Liver (tissue), 9 donors: Measurements from ENCODE around the gene LMOD2. TPM values are rescaled to one million over a fixed set of nuclear protein-coding genes. Genes with fewer than 3 reads are reported as not detected.
A peak's percentile ranks its signal among the peaks of the same experiment; 100 is the strongest.

Source experiments
- DNase-seq: peaks from one replicate; pipeline ENCODE4 v3.0.0-alpha.2; 2017; ENCODE audit warnings: low spot score
- H3K27ac ChIP-seq, 2 donors: one replicate each; pipeline ENCODE4 v1.7.0; 2013; ENCODE audit warnings: inconsistent platforms in 2 of 2, low read length in 2 of 2, control low read depth in 1 of 2, low read depth in 1 of 2, mild to moderate bottlenecking in 1 of 2
- H3K27me3 ChIP-seq, 4 donors: one replicate each; pipeline versions ENCODE4 v1.6.1 to v1.7.0; 2013; ENCODE audit warnings: low read length in 3 of 4, inconsistent platforms in 1 of 4, mild to moderate bottlenecking in 1 of 4, moderate library complexity in 1 of 4; ENCODE audit not compliant: control insufficient read depth in 4 of 4, insufficient read depth in 4 of 4
- H3K36me3 ChIP-seq, 4 donors: one replicate each; pipeline versions ENCODE4 v1.6.1 to v1.7.0; 2013; ENCODE audit warnings: low read length in 3 of 4, mild to moderate bottlenecking in 3 of 4, low read depth in 1 of 4, moderate library complexity in 1 of 4; ENCODE audit not compliant: control insufficient read depth in 4 of 4, insufficient read depth in 3 of 4
- H3K4me1 ChIP-seq, 4 donors: one replicate each; pipeline versions ENCODE4 v1.6.1 to v1.7.0; 2013; ENCODE audit warnings: low read length in 3 of 4, mild to moderate bottlenecking in 3 of 4, moderate library complexity in 1 of 4; ENCODE audit not compliant: control insufficient read depth in 4 of 4, insufficient read depth in 4 of 4
- H3K4me3 ChIP-seq, 3 donors: one replicate each; pipeline versions ENCODE4 v1.6.1 to v1.7.0; 2013; ENCODE audit warnings: low read length in 3 of 3, control low read depth in 1 of 3, low read depth in 1 of 3, mild to moderate bottlenecking in 1 of 3
- H3K9ac ChIP-seq, 2 donors: one replicate each; pipeline ENCODE4 v1.7.0; 2013; ENCODE audit warnings: low read length in 2 of 2, mild to moderate bottlenecking in 2 of 2, moderate library complexity in 2 of 2, control low read depth in 1 of 2, low read depth in 1 of 2
- H3K9me3 ChIP-seq, 4 donors: one replicate each; pipeline versions ENCODE4 v1.6.1 to v1.7.0; 2013; ENCODE audit warnings: low read length in 3 of 4; ENCODE audit not compliant: control insufficient read depth in 4 of 4
- EGR1 ChIP-seq, 2 donors: IDR thresholded peaks; 2 replicates each; pipeline ENCODE4 v1.6.1; 2016 to 2018; ENCODE audit warnings: antibody characterized with exemption in 2 of 2, low read depth in 2 of 2
- FOXA1 ChIP-seq: IDR thresholded peaks from 2 replicates; pipeline ENCODE4 v1.6.1; 2016; ENCODE audit warnings: antibody characterized with exemption
- FOXA2 ChIP-seq: IDR thresholded peaks from 2 replicates; pipeline ENCODE4 v1.6.1; 2016; ENCODE audit warnings: antibody characterized with exemption
- GABPA ChIP-seq, 2 donors: IDR thresholded peaks in 1 of 2; conservative IDR thresholded peaks in 1 of 2; 2 replicates each; pipeline ENCODE4 v1.6.1; 2016; ENCODE audit warnings: antibody characterized with exemption in 2 of 2, mild to moderate bottlenecking in 1 of 2, moderate library complexity in 1 of 2
- HNF4A ChIP-seq, 2 donors: conservative IDR thresholded peaks; 2 replicates each; pipeline ENCODE4 v1.6.1; 2016; ENCODE audit warnings: antibody characterized with exemption in 2 of 2, mild to moderate bottlenecking in 2 of 2
- HNF4G ChIP-seq: IDR thresholded peaks from 2 replicates; pipeline ENCODE4 v1.6.1; 2016; ENCODE audit warnings: antibody characterized with exemption
- MAX ChIP-seq: IDR thresholded peaks from 2 replicates; pipeline ENCODE4 v1.6.1; 2016; ENCODE audit warnings: antibody characterized with exemption
- RAD21 ChIP-seq, 2 donors: IDR thresholded peaks; 2 replicates each; pipeline ENCODE4 v1.6.1; 2016; ENCODE audit warnings: antibody characterized with exemption in 2 of 2, mild to moderate bottlenecking in 2 of 2
- REST ChIP-seq: IDR thresholded peaks from 2 replicates; pipeline ENCODE4 v1.6.1; 2016; ENCODE audit warnings: antibody characterized with exemption, mild to moderate bottlenecking
- RXRA ChIP-seq, 2 donors: IDR thresholded peaks; 2 replicates each; pipeline ENCODE4 v1.6.1; 2017 to 2018; ENCODE audit warnings: antibody characterized with exemption in 2 of 2, mild to moderate bottlenecking in 1 of 2
- TAF1 ChIP-seq: conservative IDR thresholded peaks from 2 replicates; pipeline ENCODE4 v1.6.1; 2016; ENCODE audit warnings: antibody characterized with exemption, mild to moderate bottlenecking
- ZBTB33 ChIP-seq: IDR thresholded peaks from 2 replicates; pipeline ENCODE4 v1.6.1; 2016; ENCODE audit warnings: antibody characterized with exemption
- whole genome bisulfite sequencing: extraction: QIAGEN DNeasy Blood & Tissue Kit; methylation state at CpG from one replicate; pipeline ENCODE4 v1.1.7; 2013; 5-methylcytosine and 5-hydroxymethylcytosine counted together
- polyA plus RNA-seq, 2 donors: library from polyadenylated mRNA; stranded (reverse) in 1 of 2; unstranded in 1 of 2; fragments of 200-250 nt in 1 of 2; fragments of >200 nt in 1 of 2; fragmentation: Nextera tagmentation in 1 of 2; extraction: Ambion mirVana in 1 of 2; gene quantifications; one replicate each; pipeline versions ENCODE4 v1.2.1 to v1.2.3, GENCODE V29; 2013 to 2015
- total RNA-seq, 2 donors: library from RNA; depleted of rRNA; stranded (reverse); fragments of >200 nt; gene quantifications; one replicate each; pipeline ENCODE4 v1.2.3, GENCODE V29; 2014
- TF ChIP-seq, protein P1 (sequence below): fragments of 150-350 bp; IDR thresholded peaks from 2 replicates; pipeline ENCODE4 v1.5.1; 2017; ENCODE audit warnings: improper control_type of control experiment, low read depth, low read length; ENCODE audit not compliant: missing input control
- TF ChIP-seq, protein P2 (sequence below): IDR thresholded peaks from 2 replicates; pipeline ENCODE4 v1.6.1; 2016; ENCODE audit warnings: antibody characterized with exemption
- donor health status: healthy.
- donor health status: healthy.
- donor health status: healthy.
- donor health status: healthy.
- donor health status: healthy.

Gene LMOD2
- total and polyA plus RNA-seq, 4 donors: not detected

DNA sequence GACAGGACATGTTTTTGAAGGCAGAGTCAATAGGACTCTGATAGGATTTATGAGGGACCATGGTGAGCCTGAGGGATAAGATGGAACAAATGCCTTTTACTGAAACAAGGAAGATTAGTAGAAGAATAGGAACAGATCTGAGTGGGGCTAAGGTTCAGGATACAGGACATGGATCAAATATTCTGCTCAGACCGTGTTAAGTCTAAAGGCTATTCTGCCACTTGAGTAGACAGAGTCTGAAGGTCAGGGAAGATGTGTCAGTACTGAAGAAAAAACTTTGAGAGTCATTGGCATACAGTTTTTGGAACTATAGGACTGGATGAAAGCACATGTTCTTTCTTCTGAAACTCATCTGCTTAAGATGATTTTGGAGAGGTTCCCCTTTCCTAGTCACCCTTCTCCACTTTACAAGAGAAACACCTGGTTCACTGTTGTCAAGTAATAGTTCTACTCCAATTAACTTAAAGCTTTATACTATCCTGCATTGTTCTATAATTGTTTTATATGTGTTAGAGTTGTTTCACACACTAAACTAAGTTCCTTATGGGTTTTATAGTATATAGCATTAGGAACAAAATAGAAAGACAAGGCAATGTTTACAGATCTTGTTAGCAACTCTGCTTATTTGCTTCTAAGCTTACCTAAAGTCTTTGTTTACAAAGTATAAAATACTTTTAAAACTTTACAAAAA is 49.7 kb downstream of the LMOD2 start:
- no peaks in the 10 kb centered on the region for H3K9me3 ChIP-seq
- TF ChIP-seq RAD21 (IDR thresholded peaks at IDR 0.05) (no peak), RXRA (IDR thresholded peaks at IDR 0.05) (no peak), REST (no peak), HNF4G (no peak), ZBTB33 (no peak), FOXA1 (no peak), FOXA2 (no peak), EGR1 (IDR thresholded peaks at IDR 0.05; ENCODE audit: low read depth in 2 of 2) (no peak), MAX (no peak), GABPA (IDR thresholded peaks at IDR 0.05 in 1 of 2, conservative IDR thresholded peaks at IDR 0.05 in 1 of 2) (no peak), HNF4A (conservative IDR thresholded peaks at IDR 0.05) (no peak)
- TF ChIP-seq, protein P1, sequence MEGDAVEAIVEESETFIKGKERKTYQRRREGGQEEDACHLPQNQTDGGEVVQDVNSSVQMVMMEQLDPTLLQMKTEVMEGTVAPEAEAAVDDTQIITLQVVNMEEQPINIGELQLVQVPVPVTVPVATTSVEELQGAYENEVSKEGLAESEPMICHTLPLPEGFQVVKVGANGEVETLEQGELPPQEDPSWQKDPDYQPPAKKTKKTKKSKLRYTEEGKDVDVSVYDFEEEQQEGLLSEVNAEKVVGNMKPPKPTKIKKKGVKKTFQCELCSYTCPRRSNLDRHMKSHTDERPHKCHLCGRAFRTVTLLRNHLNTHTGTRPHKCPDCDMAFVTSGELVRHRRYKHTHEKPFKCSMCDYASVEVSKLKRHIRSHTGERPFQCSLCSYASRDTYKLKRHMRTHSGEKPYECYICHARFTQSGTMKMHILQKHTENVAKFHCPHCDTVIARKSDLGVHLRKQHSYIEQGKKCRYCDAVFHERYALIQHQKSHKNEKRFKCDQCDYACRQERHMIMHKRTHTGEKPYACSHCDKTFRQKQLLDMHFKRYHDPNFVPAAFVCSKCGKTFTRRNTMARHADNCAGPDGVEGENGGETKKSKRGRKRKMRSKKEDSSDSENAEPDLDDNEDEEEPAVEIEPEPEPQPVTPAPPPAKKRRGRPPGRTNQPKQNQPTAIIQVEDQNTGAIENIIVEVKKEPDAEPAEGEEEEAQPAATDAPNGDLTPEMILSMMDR: no peak
- TF ChIP-seq, protein P2, sequence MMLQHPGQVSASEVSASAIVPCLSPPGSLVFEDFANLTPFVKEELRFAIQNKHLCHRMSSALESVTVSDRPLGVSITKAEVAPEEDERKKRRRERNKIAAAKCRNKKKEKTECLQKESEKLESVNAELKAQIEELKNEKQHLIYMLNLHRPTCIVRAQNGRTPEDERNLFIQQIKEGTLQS: no peak
- DNase-seq: no peak
- H3K4me1 ChIP-seq: peaks cover 0 to 5% (median 0%) of the 10 kb centered on the region in 4 donors
- no peak overlapping the region for H3K9ac ChIP-seq
- H3K27ac ChIP-seq: no peak overlapping the region
- peaks cover 2 to 29% (median 13%) of the 10 kb centered on the region in 4 donors for H3K36me3 ChIP-seq
- no peak overlapping the region for H3K4me3 ChIP-seq
- no peaks in the 10 kb centered on the region for H3K27me3 ChIP-seq
- WGBS: 37% methylated on average over 1 of the region's 1 CpG

- Histone ChIP-seq H3K36me3 (peaks cover 2 to 25% (median 13%) of the 10 kb centered on the region in 4 donors), H3K27me3 (no peaks in the 10 kb centered on the region), H3K27ac (no peak overlapping the region), H3K4me3 (no peak overlapping the region), H3K9me3 (no peaks in the 10 kb centered on the region), H3K9ac (peak overlapping the region in 1 of 2 donors; percentile 9), H3K4me1 (peaks cover 0 to 16% (median 5%) of the 10 kb centered on the region in 4 donors)
- WGBS: 68% methylated on average over 2 of the region's 2 CpGs
- DNase-seq: no peak
- no peak for TF ChIP-seq HNF4G
- no peak for TF ChIP-seq FOXA2
- no peak for TF ChIP-seq EGR1 (IDR thresholded peaks at IDR 0.05; ENCODE audit: low read depth in 2 of 2)
- TF ChIP-seq RAD21 (IDR thresholded peaks at IDR 0.05): no peak
- no peak for TF ChIP-seq FOXA1
- TF ChIP-seq REST: no peak
- TF ChIP-seq ZBTB33: no peak
- TF ChIP-seq TAF1: no peak
Observed at GRCh38 chr7:123709525-123709924, 53.9 kb downstream of the LMOD2 start.
